ENCODE measurements around the gene NGDN. TPM values are rescaled to one million over a fixed set of nuclear protein-coding genes. Genes with fewer than 3 reads are reported as not detected.
"Not testable (repeated sequence)": the region's sequence is repeated elsewhere in the genome, so short reads cannot be mapped to it uniquely, and the experiment has no call there.

NGDN gene, protein sequence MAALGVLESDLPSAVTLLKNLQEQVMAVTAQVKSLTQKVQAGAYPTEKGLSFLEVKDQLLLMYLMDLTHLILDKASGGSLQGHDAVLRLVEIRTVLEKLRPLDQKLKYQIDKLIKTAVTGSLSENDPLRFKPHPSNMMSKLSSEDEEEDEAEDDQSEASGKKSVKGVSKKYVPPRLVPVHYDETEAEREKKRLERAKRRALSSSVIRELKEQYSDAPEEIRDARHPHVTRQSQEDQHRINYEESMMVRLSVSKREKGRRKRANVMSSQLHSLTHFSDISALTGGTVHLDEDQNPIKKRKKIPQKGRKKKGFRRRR
- 115 TPM for polyA plus RNA-seq (2012; ENCODE audit: insufficient read depth, insufficient read length, low read depth)

DNA sequence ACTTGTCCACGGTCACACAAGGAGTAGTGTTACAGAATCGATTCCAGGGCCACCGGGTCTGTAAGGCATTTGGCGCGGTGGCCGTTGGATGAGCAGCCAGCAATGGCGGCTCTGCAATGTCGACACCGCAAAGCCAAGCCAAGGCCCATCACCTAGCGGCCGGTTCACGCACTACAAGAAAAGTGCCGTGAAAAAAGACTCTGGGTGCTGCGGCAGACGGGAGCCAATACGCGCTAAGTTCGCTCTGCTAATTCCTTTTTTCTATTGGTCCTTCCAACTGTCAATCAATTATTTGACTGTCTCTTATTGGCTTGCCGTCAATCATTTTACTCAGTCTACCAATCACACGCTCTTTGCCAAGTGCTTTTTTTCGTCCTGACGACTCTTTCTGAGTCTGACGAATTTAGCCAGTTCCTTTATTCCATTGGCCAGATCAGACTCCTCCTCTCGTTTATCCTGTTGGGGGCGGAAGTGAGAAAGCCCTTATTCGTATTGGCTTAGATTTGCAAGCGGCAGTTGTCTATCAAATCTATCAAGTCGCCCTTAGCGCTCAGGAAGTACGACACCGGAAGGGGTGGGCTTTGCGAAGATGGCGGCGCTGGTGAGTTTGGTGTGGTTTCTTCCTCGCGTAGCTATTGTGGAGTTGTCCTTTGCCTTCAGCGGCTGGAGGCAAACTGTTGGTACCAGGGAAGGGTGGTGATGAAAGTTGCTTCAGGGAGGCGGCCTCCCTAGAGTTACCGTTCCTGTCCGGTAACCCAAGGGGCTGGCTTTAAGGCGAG lies at the start of gene NGDN:
TSS of gene NGDN (plus strand) at position 577 of the 779 bp plus-strand sequence. CDS start at position 590, 13 bp downstream.
- no peaks in the 10 kb centered on the region for H3K4me1 ChIP-seq
- peak; percentile 91 for DNase-seq
- peaks cover 31% of the 10 kb centered on the region for H3K36me3 ChIP-seq
- H3K27me3 ChIP-seq = no peaks in the 10 kb centered on the region
- H3K9me3 ChIP-seq = no peaks in the 10 kb centered on the region
- TF ChIP-seq, protein P1, sequence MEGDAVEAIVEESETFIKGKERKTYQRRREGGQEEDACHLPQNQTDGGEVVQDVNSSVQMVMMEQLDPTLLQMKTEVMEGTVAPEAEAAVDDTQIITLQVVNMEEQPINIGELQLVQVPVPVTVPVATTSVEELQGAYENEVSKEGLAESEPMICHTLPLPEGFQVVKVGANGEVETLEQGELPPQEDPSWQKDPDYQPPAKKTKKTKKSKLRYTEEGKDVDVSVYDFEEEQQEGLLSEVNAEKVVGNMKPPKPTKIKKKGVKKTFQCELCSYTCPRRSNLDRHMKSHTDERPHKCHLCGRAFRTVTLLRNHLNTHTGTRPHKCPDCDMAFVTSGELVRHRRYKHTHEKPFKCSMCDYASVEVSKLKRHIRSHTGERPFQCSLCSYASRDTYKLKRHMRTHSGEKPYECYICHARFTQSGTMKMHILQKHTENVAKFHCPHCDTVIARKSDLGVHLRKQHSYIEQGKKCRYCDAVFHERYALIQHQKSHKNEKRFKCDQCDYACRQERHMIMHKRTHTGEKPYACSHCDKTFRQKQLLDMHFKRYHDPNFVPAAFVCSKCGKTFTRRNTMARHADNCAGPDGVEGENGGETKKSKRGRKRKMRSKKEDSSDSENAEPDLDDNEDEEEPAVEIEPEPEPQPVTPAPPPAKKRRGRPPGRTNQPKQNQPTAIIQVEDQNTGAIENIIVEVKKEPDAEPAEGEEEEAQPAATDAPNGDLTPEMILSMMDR (IDR thresholded peaks at IDR 0.05; ENCODE audit: low read depth, low read length) = peak; percentile 85
- peak within 1 kb of the TSS; percentile 98 for H3K4me3 ChIP-seq (ENCODE audit: low read depth, low read length)

DNA sequence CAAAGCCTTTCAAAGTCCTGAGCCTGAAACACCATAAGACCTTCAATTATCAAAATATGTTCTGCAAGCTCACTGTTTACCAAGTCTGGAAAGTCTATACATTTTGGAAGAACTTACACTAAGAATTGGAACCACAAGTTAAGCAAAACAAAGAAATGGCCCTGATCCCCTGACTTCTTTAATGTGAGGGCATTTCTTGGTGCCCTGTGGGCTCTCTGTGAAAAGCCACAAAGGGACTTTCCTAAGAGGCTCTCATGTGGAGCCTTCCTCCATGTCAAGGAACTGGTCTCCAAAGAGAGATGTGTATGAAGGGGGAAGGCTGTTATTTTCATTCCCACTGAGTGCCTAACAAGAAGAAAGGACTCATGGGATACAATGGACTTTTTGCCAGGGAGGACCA lies 47.9 kb upstream of the NGDN start:
- H3K27me3 ChIP-seq = peaks cover 4% of the 10 kb centered on the region
- H3K36me3 ChIP-seq = no peaks in the 10 kb centered on the region
- no peak overlapping the region for H3K4me3 ChIP-seq (ENCODE audit: low read depth, low read length)
- H3K4me1 ChIP-seq = no peaks in the 10 kb centered on the region
- H3K9me3 ChIP-seq = no peaks in the 10 kb centered on the region
- TF ChIP-seq, protein P1 (IDR thresholded peaks at IDR 0.05; ENCODE audit: low read depth, low read length) = no peak
- no peak for DNase-seq

DNA sequence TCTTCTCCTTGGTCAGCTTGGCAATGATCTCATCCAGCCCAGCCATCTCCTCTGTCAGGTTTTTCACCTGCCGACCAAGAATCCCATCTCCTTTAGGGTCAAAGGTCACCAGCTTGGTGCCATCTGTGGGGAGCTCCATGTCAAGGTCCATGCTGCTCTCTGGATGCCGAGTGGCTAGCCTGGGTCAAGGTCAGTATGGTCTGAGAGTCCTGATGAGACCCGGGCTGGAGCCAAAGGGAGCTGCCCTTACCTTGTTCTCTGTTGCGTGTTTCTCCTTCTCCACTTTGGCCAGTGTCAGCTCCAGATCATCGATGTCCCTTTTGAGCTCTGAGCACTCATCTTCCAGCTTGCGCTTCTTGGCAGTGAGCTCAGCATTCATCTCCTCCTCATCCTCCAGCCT lies 45.8 kb upstream of the NGDN start:
- Histone ChIP-seq H3K27me3 (peaks cover 4% of the 10 kb centered on the region), H3K4me3 (ENCODE audit: low read depth, low read length) (no peak overlapping the region), H3K36me3 (no peaks in the 10 kb centered on the region), H3K9me3 (no peaks in the 10 kb centered on the region), H3K4me1 (no peaks in the 10 kb centered on the region)
- TF ChIP-seq, protein P1 (IDR thresholded peaks at IDR 0.05; ENCODE audit: low read depth, low read length) = no peak
- no peak for DNase-seq

DNA sequence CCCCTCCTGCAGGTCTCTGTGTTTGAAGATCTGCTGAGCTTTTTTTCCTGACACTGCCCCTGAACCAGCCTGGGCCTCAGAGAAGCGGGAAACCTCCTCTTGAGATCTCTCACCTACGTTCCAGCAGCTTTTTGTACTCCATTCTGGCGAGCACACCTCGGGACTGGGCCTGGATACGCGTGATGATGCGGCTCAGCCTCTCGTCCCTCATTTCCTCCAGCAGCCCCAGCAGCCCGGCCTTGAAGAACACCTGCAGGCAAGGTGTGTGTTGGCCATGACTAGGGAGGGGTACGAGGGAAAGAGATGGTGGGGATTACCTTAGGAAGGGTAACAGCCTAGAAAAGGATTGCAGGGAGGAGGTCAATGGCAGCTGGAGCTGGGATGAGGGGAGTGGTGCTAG lies 44.3 kb upstream of the NGDN start:
- no peaks in the 10 kb centered on the region for H3K9me3 ChIP-seq
- H3K27me3 ChIP-seq = peaks cover 4% of the 10 kb centered on the region
- no peak for DNase-seq
- no peak overlapping the region for H3K4me3 ChIP-seq (ENCODE audit: low read depth, low read length)
- no peaks in the 10 kb centered on the region for H3K36me3 ChIP-seq
- no peaks in the 10 kb centered on the region for H3K4me1 ChIP-seq
- TF ChIP-seq, protein P1 (IDR thresholded peaks at IDR 0.05; ENCODE audit: low read depth, low read length) = no peak

DNA sequence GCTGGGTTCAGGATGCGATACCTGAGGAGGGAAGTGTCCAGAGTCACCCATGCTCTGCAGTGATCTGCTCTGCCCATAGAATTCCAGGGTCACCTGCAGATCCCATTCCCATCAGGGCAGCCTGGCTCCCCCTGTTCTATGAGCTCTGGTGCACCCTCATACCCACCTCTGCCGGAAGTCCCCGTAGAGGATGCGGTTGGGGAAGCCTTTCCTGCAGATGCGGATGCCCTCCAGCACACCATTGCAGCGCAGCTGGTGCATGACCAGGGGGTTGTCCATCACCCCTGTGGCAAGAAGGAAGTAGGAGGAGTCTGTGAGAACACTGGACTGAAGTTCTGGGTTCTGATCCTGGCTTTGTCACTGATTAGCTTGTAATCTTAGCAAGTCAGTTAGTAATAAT lies 43.7 kb upstream of the NGDN start:
- not testable (repeated sequence) for H3K4me1 ChIP-seq; H3K27me3 ChIP-seq; H3K4me3 ChIP-seq (ENCODE audit: low read depth, low read length); H3K9me3 ChIP-seq; H3K36me3 ChIP-seq; DNase-seq

DNA sequence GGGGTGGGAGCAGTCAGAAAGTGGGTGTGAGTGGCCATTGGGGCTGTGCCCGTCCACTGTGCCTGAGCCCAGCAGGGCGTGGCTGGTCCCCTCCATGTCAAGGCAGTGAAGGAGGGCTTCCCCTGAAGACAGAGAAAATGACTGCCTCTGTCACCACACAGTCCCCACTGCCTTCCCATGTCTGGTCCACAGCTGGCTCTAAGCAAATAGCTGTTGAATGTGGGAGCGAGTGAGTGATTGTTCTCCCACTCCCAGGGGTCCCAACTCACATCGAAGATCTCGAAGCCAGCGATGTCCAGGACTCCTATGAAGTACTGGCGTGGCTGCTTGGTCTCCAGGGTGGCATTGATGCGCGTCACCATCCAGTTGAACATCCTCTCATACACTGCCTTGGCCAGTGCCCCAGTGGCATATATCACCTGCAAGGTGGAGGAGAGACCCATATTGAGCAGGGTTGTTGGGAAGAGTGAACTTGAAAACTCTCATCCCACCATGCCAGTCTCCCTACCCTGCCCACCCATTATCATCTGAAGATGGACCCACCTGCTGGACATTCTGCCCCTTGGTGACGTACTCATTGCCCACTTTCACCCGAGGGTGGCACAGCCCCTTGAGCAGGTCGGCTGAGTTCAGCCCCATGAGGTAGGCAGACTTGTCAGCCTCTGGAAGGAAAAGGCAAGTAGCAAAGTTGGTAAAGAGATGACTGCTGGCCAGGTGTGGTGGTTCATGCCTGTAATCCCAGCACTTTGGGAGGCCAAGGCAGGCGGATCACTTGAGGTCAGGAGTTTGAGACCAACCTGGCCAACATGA lies 40.6 kb upstream of the NGDN start:
- Histone ChIP-seq H3K4me3 (ENCODE audit: low read depth, low read length) (no peak overlapping the region), H3K36me3 (no peaks in the 10 kb centered on the region), H3K4me1 (no peaks in the 10 kb centered on the region), H3K27me3 (no peaks in the 10 kb centered on the region), H3K9me3 (no peaks in the 10 kb centered on the region)
- TF ChIP-seq, protein P1 (IDR thresholded peaks at IDR 0.05; ENCODE audit: low read depth, low read length) = no peak
- no peak for DNase-seq
